ENCODE results near the gene CAMTA1.

The CAMTA1 gene

DNA sequence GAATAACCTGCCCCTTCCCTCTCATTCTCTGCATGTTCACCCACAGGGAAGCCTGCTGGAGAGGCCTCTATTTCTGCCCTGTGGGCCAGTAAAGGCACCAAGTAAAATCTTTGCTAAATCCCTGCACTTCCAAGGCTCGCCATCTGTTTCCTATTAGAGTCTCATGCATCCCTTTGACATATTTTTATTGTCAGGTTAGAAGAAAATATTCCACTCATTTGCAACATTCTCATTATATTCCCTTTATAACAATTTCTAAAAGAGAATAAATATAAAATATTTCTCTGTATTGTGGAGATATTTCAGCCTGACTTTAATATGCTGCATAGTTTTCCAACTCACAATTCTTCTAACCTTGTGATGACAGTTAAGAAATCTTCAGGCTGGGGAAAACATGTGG, 645.4 kb downstream of the CAMTA1 start:
- no peak for DNase-seq

DNA sequence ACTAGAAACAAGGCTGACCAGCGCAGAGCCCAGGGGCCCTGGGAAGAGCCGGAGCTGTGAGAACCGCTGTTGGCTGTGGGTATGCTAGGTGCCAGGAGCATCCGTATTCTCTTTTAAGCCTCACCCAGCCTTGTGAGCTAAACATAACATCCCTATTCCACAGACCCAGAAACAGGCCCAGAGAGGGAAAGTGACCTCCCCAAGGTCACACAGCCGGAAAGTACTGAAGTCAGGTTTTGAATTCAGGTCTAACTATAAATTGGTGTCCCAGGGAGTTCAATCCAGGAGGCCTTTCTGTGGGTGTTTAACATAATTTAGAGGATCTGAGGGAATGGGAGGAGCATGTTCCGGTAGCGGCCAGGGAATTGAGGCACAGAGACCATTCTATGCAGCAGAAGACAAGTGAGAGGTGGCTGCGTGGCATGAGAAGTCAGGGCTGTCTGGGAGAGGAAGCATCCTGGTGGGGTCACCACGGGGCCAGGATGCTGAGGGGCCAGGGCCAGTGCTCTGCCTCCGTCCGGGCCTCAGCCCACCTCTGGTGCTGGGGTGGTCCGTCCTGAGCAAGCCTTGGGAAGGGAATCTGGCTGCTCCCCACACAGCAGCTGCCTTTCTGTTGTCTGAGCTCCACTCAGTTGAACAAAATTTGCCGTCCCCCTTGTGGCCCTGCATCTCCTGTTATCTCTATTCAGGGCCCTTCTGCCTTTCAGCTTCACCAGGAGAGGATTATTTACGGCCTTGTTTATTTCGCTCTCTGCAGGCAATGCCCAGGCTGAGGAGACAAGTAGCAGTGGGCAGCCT, 647.0 kb downstream of the CAMTA1 start:
- DNase-seq: no peak

DNA sequence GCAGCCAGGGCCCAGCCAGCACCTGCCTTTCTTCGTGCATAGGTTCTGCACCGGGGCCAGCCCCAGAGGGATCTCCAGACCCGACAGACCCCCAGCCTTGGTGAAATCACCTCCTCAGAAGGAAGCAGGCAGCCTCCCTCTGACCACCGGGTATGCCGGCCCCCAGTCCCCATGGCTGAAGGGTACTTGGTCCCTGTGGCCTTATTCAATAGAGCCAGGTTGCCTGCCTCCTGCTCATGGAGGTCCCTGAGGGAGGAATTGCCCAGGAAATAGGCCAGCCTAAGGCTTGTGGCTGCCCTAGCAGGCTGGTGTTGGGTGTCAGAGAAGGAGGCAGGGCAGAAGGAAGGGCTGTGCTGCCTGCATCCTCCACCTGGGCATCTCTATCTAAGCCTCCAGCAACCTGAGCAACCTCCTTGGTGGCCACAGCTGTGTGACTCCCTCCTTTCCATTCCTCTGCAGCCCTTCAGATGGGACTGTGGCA, 647.7 kb downstream of the CAMTA1 start:
- DNase-seq: no peak

DNA sequence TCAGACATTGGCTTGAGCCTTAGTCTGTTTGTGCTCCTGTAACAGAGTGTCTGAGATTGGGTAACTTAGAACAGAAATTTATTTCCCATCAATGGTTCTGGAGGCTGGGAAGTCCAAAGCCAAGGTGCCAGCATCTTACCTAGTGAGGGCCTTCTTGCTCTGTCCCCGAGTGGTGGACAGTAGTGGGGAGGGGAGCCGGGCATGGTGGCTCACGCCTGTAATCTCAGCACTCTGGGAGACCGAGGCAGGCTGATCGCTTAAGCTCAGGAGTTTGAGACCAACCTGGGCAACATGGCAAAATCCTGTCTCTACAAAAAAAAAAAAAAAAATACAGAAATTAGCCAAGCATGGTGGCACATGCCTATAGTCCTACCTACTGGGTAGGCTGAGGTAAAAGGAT, 649.3 kb downstream of the CAMTA1 start:
- no peak for DNase-seq

DNA sequence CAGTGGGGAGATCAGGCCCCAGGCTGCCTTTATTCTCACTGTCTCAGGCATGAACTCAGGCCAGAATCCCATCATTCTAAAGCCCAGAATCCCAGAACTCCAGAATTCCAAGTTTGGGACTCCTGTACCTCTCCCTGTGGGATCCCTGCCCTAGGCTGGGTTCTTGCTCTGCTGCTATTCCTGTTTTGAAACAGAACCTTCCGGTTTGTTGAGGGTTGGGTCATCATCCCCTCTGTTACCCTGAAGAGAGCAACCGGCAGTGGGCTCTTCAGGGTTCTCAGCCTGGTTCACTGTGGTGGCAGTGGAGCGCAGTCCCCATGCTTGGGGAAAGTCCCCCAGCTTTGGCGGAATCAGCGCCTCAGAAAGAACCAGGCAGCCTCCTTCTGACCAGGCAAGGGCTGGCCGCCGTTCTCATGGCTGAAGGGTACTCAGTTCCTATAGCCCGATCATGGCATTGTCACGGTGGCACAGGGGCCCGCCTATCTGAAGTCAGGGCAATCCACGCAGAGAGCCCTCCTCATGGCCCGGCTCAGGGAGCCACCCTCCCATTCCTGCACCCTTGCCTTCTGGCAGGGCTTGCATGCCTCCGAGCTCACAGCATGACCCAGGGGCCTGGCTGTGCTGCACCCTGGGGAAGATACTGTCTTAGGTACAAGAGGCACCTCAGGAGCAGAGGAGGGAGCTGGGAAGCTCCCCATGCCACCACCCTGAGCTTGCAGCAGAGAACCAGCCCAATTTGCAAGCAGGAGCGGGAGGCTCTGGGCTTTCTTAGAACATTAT, 650.2 kb downstream of the CAMTA1 start:
- DNase-seq: no peak

DNA sequence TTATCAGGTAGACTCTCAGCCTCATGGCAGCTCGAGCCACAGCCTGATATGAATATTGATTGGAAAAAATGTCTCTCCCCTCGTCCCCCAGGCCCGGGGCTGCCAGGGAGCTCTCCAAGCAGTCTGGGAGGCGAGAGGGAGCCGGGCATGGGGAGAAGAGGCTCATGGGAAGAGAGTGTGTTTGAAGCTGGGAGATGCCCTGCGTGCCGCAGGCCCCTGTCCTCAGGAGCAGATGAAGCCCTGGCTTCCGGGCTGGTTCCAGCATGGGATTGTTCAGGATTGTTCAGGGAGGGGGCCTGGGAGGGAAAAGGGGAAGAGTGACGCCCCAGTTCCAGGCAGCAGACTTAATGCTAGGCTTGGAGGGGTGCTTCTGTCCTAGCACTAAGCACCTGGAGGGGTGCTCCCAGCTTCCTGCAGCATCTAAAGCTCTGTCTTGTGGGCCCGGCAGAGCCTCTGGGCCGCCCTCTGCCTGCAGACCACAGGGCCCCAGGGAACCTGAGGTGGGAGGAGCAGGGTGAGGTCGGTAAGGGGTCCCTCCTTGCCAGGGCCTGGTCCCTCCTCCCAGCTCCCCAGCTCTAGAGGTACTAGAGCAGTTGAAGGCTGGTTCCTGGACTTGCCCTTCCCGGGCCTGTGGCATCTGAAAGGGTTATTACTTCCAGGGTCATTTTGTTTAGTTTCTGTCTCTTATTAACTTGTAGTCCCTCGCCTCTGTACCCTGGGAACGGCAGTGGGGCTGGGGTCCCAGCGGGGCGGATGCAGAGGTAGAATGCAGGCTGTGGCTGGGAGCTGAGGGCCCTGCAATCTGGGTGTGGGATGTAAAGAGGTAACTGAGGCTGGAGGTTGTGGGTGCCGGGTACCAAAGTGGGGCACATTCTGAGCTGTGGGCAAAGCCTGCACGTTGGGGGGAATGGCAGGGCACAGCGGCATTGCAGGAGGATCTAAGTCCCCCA, 651.1 kb downstream of the CAMTA1 start:
- DNase-seq: no peak

DNA sequence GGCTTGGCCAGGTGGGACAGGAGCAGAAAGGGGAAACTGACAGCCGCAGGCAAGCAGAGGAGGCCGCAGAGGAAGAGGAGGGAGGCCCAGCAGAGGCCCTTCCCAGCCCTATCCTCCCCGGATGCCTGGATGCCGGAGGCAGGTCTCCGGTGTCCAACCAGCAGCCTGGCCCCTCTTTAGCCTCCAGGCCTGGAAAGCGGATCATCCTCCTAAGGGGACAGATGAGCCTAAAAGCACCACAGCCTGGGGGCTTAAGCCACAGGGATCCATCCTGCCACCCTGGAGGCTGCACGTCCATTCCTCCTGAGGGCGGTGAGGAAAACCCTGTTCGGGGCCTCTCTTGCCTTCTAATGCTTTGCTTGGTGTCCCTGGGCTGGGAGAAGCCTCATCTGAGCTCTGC, 651.8 kb downstream of the CAMTA1 start:
- DNase-seq: no peak

DNA sequence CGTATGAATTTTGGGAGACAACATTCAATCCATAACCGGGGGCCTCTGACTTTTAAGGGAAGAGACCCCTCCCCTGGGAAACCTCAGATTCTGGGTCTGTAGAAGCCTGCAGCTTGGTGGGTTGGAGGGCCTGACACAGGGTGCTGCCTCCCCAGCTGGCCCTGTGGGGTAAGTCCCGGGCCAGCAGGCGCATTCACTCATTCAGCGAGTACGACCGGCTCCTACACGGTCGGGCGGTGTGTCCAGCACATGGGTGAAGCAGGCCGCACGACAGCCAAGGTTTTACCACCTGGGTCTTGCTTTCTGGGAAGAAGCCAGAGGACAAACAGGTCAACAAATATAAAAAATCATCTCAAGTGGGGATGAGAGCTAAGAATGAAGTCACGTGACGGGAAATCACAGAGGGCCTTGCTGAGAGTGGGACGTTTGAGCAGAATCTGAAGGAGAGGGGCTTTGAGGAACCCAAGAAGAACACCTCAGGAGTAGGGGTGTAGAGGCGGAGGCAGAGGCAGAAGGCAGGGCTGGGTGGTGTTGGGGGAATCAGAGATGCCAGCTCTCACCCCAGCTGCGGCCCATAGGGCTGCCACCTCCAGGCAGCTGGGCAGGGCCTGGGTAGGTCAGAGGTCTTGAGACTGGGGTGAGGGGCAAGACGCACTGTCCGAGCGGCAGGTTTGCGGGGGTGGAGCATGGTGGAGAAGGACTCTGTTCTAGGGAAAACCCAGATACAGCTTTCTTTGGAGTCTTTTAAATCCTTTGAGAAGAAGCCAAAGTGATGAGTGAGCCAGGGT, 652.5 kb downstream of the CAMTA1 start:
- DNase-seq: no peak

DNA sequence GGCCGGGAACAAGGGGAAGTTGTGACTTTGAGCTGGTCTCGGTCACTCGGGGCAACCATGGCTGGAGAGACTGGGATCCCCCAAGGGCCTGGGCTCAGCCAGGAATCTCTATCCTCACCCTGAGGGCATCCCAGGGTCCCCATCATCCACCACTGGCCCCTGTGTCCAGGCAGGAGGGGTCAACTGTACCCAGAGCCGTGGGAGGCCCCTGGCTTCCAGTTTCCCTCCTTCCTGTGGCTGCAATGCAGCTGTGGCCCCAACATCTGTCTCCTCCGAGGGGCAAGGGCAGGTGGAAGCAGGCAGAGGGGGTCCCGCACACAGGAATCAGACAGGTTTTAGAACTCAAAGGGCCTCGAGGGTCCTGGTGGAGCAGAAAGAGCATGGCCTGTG, 653.1 kb downstream of the CAMTA1 start:
- no peak for DNase-seq

DNA sequence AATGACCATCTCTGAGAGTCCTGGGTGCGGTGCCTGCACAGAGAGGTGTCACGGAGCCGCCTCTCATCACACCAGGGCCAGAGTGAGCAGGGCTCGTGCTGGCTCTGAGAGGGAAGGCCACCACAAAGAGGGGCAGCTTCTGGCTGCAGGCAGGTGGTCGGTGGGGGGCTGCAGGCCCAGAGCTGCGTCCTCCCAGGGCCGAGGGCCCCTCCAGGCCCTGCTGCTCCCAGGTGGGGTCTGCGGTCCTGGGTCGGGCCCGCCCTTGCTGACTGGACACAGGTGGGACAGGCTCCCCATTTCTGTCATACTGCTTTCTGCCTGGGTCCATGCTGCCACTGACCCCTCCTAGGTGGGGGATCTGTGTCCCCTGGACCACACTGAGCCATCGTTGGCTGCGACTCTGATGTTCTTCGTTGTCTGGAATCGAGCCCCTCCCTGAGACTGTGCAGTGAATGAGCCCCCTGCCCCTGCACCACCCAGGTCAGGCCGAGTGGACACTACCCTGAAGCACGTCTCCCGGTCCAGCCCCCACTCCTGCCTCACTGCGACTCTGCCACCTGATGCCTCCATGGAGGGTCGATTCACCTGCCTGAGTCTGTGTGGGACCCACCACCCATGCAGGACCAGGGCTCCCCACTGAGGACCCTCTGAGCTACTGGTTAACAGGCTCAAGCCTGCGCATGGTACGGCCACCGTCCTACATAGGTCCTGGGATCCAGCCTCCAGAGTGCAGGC, 653.8 kb downstream of the CAMTA1 start:
- DNase-seq: no peak

DNA sequence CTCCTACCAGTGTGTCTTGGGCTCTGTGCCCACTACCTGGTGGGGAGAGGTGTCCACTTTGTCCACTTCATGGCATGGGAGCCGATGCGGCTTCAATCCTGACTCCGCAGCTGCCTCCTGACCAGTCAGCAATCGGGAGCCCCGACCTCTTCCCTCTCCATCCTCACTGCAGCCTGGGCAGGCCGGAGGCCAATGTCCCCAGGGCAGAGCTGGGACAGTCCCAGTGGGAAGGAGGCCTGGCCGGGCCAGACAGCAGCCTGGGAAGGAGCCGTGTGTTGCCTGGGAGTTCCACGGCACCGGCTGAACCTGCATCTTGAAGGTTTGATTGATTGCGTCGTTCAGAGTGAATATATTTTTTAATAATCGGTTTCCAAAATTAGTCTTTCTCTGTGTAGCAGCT, 654.9 kb downstream of the CAMTA1 start:
- DNase-seq: no peak

DNA sequence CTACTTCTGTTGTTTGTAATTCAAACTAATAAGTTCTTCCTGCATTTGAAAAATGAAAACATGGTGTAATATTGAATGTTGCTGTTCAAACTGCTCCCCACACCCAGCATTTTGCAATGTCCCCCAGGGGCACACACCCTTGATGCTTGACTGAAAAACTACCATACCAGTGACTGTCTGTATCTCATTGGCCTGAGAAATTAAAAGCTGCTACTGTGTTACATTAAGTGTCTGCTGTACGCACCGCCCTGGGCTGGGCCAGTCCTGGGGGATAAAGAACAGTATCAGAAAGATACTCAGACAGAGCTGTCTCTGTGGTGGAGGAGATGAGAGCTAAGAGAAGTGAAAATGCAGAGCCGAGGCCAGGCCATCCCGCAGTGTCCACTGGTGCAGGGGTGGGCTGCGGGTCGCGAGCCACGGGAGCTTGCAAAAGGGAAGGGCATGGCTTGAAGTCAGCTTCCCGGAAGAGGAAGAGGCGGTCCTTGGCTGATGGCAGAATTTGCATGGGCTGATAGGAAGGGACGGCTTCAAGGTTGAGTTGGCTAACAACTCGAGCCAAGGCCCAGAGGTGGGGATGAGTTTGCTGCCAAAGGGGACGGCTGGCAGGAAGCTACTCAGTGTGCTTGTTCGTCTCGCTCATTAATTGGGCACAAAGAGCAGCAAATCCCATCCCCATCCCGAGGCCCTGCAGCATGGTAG, 656.0 kb downstream of the CAMTA1 start:
- no peak for DNase-seq

DNA sequence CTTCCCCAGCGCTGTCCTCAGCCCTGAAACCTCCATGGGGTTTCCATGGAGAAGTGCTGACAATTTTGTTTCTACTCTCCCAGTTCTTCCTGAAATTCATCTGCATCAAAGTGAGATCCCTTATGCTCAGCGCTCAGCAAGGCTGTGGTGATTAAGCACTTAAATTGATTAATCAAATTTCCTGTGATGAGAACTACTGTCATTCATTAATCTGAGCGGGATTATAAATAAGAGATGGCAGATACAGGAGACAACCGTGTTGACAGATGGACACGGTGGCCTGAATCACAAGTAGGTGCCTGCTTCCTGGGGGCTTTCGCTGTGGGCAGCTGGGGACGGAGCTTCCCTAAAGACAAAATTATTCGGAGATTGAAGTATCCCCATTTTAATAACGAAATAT, 656.8 kb downstream of the CAMTA1 start:
- no peak for DNase-seq

DNA sequence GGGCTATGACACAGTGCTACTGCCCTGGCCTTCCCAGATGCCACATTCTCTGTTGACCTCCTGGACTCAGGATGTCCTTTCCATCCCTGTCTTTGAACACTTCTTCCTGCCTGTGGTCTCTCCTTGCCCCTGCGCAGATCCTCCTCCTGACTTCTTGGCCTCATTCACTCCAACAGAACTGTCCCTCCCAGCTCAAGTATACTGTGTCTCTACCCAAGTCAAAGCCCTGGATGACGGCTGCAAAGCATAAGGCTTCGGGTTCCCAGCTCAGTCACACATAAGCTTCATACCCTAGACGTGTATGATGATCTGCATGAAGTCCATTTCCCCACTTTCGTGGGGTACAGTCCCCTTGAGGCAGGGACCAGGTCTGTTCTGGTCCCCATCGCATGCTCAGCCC, 657.7 kb downstream of the CAMTA1 start:
- DNase-seq: no peak

DNA sequence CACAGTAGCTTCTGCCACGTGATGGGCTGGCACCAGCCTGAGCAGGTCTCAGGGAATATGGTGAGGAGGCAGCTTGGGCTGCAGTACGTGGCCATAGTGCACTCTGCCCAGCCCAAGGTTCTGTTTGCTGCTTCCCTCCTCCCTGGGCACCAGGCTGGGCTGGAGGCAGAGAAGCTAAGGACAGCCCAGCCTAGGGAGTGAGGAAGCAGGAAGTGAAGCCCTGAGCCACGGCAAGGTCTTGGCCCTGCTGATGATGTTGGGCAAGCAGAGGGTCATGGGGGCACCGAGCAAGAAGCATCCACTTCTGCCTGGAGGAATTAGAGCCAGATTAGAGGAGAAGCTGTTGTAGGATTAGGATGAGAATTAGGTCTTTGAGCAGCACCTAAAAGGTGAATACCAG, 659.1 kb downstream of the CAMTA1 start:
- DNase-seq: no peak

DNA sequence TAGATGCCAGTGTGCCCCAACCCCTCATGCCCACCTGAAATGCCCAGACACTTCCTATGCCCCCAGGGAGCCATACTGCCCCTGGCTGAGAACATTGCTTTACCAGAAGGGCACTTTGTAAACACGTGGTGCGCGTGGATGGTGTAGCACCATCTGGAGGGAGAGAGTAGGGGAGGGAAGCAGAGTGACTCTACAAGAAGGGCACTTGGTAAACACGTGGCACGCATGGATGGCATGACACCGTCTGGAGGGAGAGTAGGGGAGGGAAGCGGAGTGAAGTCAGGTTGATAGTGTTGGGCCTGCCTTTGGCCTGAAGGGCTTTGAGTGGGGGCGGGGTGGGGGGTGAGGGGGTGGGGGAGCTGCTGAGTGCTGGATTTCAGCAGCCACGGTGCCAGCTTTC, 661.8 kb downstream of the CAMTA1 start:
- DNase-seq: no peak

DNA sequence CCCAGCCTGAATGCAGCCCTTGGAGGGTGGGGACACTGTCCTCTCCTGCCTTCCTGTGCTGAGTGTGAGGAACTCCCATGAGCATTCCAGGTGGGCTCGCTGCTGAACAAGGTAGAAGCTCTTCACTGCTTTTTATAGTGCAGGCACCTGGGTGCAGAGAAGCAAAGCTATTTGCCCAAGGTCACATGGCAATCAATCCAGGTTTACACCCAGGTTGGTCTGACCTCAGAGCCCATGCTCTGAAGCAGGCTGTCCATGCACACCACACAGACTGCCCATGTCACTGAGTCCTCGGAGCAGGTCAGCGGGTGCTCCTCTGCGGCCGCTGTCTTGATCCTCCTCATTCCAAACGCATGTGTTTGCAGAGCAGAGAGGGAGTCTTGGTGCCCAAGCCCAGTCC, 662.5 kb downstream of the CAMTA1 start:
- no peak for DNase-seq

DNA sequence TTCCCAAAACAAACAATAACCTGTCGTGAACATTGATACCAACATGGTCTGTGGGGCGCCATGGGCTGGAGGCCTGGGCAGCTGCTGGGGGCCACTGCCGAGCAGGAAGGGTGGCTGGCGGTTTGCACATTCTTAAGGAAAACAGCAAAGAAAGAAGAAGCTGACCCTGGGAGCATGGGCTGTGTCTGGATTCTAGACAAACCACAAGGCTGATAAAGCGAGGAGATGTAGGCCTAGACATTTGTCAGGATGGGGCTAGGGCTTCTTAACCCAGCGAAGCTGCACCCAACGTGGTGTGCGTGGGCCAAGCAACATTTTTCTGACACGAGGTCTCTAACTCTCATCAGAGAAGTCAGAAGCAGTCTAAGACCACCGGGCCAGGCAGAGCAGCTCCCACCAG, 663.7 kb downstream of the CAMTA1 start:
- DNase-seq: no peak

DNA sequence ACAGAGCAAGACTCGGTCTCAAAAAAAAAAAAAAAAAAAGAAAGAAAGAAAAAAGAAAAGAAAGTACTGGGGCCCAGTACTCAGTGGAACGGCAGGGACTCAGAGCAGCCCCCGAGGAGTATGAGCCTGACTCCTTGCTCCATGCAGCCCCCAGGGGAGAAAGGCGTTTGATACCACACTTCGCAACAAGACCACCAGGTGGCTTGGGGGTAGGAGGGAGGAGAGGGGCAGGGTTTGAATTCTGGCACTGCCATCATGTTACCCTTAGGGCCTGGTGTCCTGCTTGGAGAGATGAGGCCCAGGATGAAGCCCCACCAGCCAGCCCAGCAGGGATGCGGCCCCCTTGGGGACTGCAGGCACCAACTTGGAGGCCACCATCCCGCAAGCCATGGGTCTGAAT, 664.5 kb downstream of the CAMTA1 start:
- DNase-seq: no peak

DNA sequence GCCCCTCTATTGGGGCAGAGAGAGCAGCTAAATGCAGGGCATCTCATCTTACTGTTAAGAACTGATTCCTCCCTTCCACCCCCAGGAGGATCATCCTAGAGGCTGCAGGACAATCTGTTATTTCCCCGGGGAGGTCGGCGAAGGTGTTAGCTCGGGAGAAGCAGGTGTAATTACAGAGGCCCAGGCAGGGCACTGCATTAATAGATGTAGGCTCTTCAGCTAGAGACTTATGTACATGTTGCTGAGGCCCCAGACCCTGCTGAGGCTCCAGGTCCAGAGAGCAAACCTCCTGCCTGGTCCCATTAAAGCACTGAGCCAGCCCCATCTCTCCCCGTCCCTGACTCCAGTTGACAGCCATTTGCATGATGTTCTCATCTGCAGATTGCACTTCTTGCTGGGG, 665.6 kb downstream of the CAMTA1 start:
- no peak for DNase-seq

DNA sequence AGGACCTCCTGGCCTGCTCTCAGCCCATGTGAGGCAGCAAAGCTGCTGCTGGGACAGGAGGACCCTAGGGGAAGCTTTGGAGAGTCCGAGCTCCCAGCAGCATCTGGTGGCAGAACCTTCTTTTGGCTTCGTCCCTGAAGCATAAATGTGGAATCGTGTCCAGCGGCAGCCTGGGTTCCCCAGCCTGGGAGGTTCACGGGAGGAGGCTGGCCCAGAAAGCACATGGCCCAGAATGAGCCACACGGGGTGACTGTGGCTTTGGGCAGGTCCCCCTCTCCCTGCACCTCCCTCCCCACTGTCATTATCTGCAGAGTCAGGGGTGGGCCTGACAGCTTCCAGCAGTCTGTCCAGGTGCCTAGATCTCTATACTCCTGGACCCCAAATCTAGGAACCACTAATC, 667.8 kb downstream of the CAMTA1 start:
- no peak for DNase-seq
